Muscle layer of duodenum (tissue), 2 donors: ENCODE data around the gene CPLX1.

Experiments used
- H3K27ac ChIP-seq: one replicate; pipeline ENCODE4 v1.7.0; 2013; ENCODE audit warnings: mild to moderate bottlenecking, low read length
- H3K27me3 ChIP-seq: one replicate; pipeline ENCODE4 v1.7.0; 2013; ENCODE audit warnings: low read depth, mild to moderate bottlenecking, control low read depth, low read length
- H3K36me3 ChIP-seq, 2 donors: one replicate each; pipeline ENCODE4 v1.7.0; 2013; ENCODE audit warnings: low read length in 2 of 2, control low read depth in 1 of 2, mild to moderate bottlenecking in 1 of 2; ENCODE audit not compliant: insufficient read depth in 2 of 2, control insufficient read depth in 1 of 2
- H3K4me1 ChIP-seq, 2 donors: one replicate each; pipeline ENCODE4 v1.7.0; 2013; ENCODE audit warnings: low read length in 2 of 2, mild to moderate bottlenecking in 2 of 2, control low read depth in 1 of 2, moderate library complexity in 1 of 2; ENCODE audit not compliant: insufficient read depth in 2 of 2, control insufficient read depth in 1 of 2
- H3K4me3 ChIP-seq, 2 donors: one replicate each; pipeline ENCODE4 v1.7.0; 2013; ENCODE audit warnings: low read length in 2 of 2, low read depth in 1 of 2, mild to moderate bottlenecking in 1 of 2
- H3K9me3 ChIP-seq, 2 donors: one replicate each; pipeline ENCODE4 v1.7.0; 2013; ENCODE audit warnings: low read length in 2 of 2, control low read depth in 1 of 2, mild to moderate bottlenecking in 1 of 2; ENCODE audit not compliant: control insufficient read depth in 1 of 2
- donor health status: healthy.

The CPLX1 gene

GRCh38 chr4:823761-824460, 2.0 kb downstream of the CPLX1 start:
- Histone ChIP-seq H3K36me3 (no peaks in the 10 kb centered on the region), H3K27ac (no peak overlapping the region), H3K27me3 (peaks cover 33% of the 10 kb centered on the region), H3K9me3 (peaks cover 0 to 2% of the 10 kb centered on the region in 2 donors), H3K4me1 (peaks cover 0 to 17% of the 10 kb centered on the region in 2 donors), H3K4me3 (no peak overlapping the region)

GRCh38 chr4:823176-823760, 2.7 kb downstream of the CPLX1 start:
- Histone ChIP-seq H3K9me3 (peaks cover 0 to 2% of the 10 kb centered on the region in 2 donors), H3K4me3 (no peak overlapping the region), H3K4me1 (peaks cover 0 to 17% of the 10 kb centered on the region in 2 donors), H3K27ac (no peak overlapping the region), H3K36me3 (no peaks in the 10 kb centered on the region), H3K27me3 (peaks cover 27% of the 10 kb centered on the region)

GRCh38 chr4:822361-823175, 3.4 kb downstream of the CPLX1 start:
- H3K4me3 ChIP-seq: no peak overlapping the region
- peaks cover 0 to 2% of the 10 kb centered on the region in 2 donors for H3K9me3 ChIP-seq
- no peaks in the 10 kb centered on the region for H3K36me3 ChIP-seq
- H3K4me1 ChIP-seq: peaks cover 0 to 17% of the 10 kb centered on the region in 2 donors
- no peak overlapping the region for H3K27ac ChIP-seq
- H3K27me3 ChIP-seq: peaks cover 27% of the 10 kb centered on the region

DNA sequence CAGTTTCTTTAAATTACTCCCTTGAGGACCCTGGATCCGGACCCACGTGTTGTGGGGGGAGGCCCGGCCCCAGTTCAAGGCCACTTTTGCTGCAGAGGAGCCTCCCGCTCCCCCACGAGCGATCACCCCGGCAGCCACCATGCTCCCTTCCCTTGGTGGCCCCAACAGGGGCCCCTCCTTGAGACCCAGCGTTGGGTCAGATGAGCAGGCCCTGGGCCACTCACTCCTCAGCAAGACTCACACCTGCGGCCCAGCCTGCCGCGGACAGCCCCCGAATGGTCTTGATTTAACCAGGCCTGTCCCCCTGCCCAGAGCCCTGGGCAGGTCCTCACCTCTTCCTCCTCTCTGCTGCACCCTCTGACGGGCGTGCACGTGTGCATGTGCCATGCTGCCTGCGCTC, 4.3 kb downstream of the CPLX1 start:
- peaks cover 24% of the 10 kb centered on the region for H3K27me3 ChIP-seq

DNA sequence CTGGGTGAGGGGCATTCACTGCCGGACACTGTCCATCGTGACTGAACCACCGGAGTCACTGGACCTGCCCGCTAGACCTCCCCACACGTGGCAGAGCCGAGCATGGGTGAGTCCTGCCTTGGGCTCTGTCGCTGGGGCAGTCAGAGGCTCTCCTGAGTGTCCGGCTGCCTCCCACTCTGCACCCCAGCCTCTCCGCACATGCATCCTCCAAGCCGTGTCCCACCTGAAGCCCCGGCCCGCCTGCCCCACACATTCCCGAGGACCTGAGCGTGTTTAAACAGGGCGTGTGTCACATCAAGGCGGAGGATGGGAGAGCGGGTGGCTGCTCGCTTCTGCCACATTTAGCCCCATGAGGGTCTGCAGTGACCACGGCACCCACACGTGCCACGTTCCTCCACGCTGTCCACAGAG, 4.7 kb downstream of the CPLX1 start:
- Histone ChIP-seq H3K4me3 (no peak overlapping the region), H3K27me3 (peaks cover 24% of the 10 kb centered on the region), H3K27ac (no peak overlapping the region), H3K9me3 (peaks cover 0 to 2% of the 10 kb centered on the region in 2 donors), H3K4me1 (peaks cover 0 to 16% of the 10 kb centered on the region in 2 donors), H3K36me3 (no peaks in the 10 kb centered on the region)

More for the DNA sequence above, 4.3 kb downstream of the CPLX1 start:
- H3K9me3 ChIP-seq: peaks cover 0 to 2% of the 10 kb centered on the region in 2 donors
- no peak overlapping the region for H3K27ac ChIP-seq
- H3K4me1 ChIP-seq: peaks cover 0 to 15% of the 10 kb centered on the region in 2 donors
- no peaks in the 10 kb centered on the region for H3K36me3 ChIP-seq
- H3K4me3 ChIP-seq: no peak overlapping the region

- peaks cover 0 to 2% of the 10 kb centered on the region in 2 donors for H3K9me3 ChIP-seq
- peaks cover 0 to 19% of the 10 kb centered on the region in 2 donors for H3K4me1 ChIP-seq
- peaks cover 24% of the 10 kb centered on the region for H3K27me3 ChIP-seq
- no peak overlapping the region for H3K27ac ChIP-seq
- no peak overlapping the region for H3K4me3 ChIP-seq
- H3K36me3 ChIP-seq: no peaks in the 10 kb centered on the region
These were observed 5.4 kb downstream of the CPLX1 start for GRCh38 chr4:820230-821172.

- no peaks in the 10 kb centered on the region for H3K36me3 ChIP-seq
- peaks cover 0 to 2% of the 10 kb centered on the region in 2 donors for H3K9me3 ChIP-seq
- H3K4me3 ChIP-seq: no peak overlapping the region
- peaks cover 0 to 12% of the 10 kb centered on the region in 2 donors for H3K4me1 ChIP-seq
- H3K27me3 ChIP-seq: peaks cover 17% of the 10 kb centered on the region
- H3K27ac ChIP-seq: no peak overlapping the region
These were observed 6.3 kb downstream of the CPLX1 start for GRCh38 chr4:819401-820229.

DNA sequence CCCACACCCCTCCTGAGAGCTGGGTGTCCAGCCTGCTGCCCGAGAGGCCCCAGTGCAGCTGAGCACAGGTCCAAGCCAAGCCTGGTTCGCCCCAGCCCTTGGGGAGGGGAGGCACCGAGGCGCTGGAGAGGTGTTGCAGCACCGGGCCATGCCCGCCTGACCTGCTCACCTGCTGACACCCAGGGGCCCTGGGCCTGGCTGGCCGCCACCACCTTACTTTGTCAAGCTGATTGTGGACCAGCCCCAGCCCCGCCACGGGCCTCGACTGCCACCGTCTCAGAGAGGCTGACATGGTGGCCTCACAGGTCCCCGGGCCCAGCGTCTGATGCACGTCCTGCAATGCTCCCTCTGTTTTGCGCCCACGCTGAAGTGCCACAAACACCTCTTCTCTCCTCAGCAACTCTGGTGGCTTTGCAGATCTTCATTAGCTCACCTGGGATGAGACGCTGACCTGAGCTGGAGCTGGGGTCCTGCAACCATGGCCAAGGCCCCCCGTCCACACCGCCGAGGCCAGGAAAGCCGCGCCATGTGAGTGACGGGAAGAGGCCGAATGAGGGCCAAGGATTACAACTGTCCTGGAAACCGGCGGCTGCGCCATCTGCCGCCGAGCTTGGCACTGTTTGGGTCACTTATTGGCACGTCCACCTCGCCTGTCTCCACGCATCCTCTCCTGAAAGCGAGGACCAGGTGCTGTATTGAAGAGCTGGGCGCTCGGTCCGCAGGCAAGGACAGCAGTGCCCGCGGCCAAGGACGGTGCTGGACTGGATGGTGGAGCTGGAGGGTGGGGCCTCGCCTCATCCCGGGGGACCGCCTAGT, 7.6 kb downstream of the CPLX1 start:
- H3K27me3 ChIP-seq: peaks cover 6% of the 10 kb centered on the region
- H3K36me3 ChIP-seq: no peaks in the 10 kb centered on the region
- H3K9me3 ChIP-seq: peaks cover 0 to 2% of the 10 kb centered on the region in 2 donors
- H3K4me3 ChIP-seq: no peak overlapping the region
- H3K4me1 ChIP-seq: peaks cover 0 to 12% of the 10 kb centered on the region in 2 donors
- H3K27ac ChIP-seq: no peak overlapping the region

DNA sequence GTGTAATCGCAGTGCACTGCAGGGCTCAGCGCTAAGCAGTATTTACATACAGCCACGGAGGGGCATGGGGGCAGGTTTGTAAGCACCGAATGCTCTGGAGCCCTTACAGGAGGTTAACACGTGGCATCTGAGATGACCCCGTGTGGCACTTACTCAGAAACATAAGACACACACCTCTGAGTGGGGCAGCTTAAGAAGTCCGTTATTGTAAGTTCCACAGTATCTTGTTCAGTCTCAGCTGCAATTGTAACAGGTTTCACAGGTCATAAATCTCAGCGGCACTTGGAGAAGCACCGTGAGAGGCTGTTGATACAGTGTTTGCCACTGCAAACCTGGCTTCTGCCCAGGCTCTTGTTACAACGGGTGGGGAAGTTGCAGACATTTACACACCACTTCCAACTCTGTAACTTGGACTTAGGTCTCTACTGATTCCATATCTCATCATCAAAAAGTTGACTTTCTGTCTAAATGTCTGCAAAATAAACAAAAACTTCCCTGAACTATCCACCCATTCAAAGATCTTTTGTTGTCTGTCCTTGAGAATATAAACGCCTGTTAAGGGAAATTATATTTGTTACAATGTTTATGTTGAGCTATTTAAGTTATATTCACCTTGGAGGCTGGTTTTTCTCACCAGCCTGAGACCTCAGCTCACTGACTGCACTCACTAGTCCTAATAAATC, 10.3 kb downstream of the CPLX1 start:
- no peaks in the 10 kb centered on the region for H3K36me3 ChIP-seq
- no peak overlapping the region for H3K4me3 ChIP-seq
- no peaks in the 10 kb centered on the region for H3K27me3 ChIP-seq
- peaks cover 0 to 12% of the 10 kb centered on the region in 2 donors for H3K4me1 ChIP-seq
- peaks cover 0 to 2% of the 10 kb centered on the region in 2 donors for H3K9me3 ChIP-seq
- H3K27ac ChIP-seq: no peak overlapping the region
